Endothelial cell of umbilical vein (primary cell): Measurements from ENCODE around the gene TNS1. TPM values are rescaled to one million over a fixed set of nuclear protein-coding genes. Genes with fewer than 3 reads are reported as not detected.

Source experiments
- BruUV-seq: library from RNA; stranded (reverse); fragments of 400-500 nt; replicated peaks from 2 replicates; lab custom pipeline; 2021; lab: Mats Ljungman, UMichigan
- CTCF ChIA-PET: fragments of 300-600, 350-600 bp; sonication (Branson Sonifier 250); formaldehyde crosslinking; loops from one replicate; lab custom pipeline; 2021; ENCODE audit warnings: antibody characterized with exemption, inconsistent platforms; lab: Charles Lee
- POLR2A ChIA-PET: fragments of 300-600, 350-600 bp; sonication (Branson Sonifier 250); formaldehyde crosslinking; loops from one replicate; lab custom pipeline; 2021; ENCODE audit warnings: antibody characterized with exemption, inconsistent platforms; lab: Charles Lee
- DNase-seq: peaks from one replicate; pipeline ENCODE4 v3.0.0-alpha.2; 2011; ENCODE audit warnings: low read depth, low spot score
- FAIRE-seq: peaks from 2 replicates; lab custom pipeline; 2011; peaks lifted over from hg19 to GRCh38; lab: Jason Lieb, UNC
- H2AFZ ChIP-seq: 2 replicates; pipeline ENCODE4 v1.6.0; 2012; ENCODE audit warnings: low read depth, low read length, control low read depth, inconsistent platforms
- H3K27ac ChIP-seq: 2 replicates; pipeline ENCODE4 v1.5.1; 2011; ENCODE audit warnings: low read depth, mild to moderate bottlenecking, control low read depth, low read length, moderate library complexity; ENCODE audit not compliant: insufficient read depth
- H3K27me3 ChIP-seq, 2 experiments: 2 replicates each; pipeline versions ENCODE4 v1.6.0 to v1.6.1; 2011; ENCODE audit warnings: low read length in 2 of 2, mixed read lengths in 1 of 2; ENCODE audit not compliant: control insufficient read depth in 2 of 2, insufficient read depth in 2 of 2
- H3K36me3 ChIP-seq, 2 experiments: 2 replicates in 1 of 2; 3 replicates in 1 of 2; pipeline ENCODE4 v1.5.1; 2011; ENCODE audit warnings: low read length in 2 of 2, mild to moderate bottlenecking in 1 of 2, moderate library complexity in 1 of 2; ENCODE audit not compliant: control insufficient read depth in 2 of 2, insufficient read depth in 2 of 2; ENCODE audit errors: extremely low read depth in 1 of 2
- H3K4me1 ChIP-seq: 3 replicates; pipeline ENCODE4 v1.5.1; 2011; ENCODE audit warnings: mild to moderate bottlenecking, low read length; ENCODE audit not compliant: control insufficient read depth, insufficient read depth; ENCODE audit errors: extremely low read depth
- H3K4me2 ChIP-seq: 2 replicates; pipeline ENCODE4 v1.6.1; 2011; ENCODE audit warnings: low read length, control low read depth, mixed read lengths; ENCODE audit not compliant: insufficient read depth
- H3K4me3 ChIP-seq, 3 experiments: fragments of 200-600 bp in 1 of 3; sonication (generic), shearing (Covaris generic) in 1 of 3; replicated peaks in 1 of 3; 2 replicates each; pipeline ENCODE4 v1.5.1; 2011 to 2016; ENCODE audit warnings: control low read depth in 3 of 3, low read length in 3 of 3, mild to moderate bottlenecking in 2 of 3, inconsistent platforms in 1 of 3, low read depth in 1 of 3, moderate library complexity in 1 of 3; ENCODE audit not compliant: insufficient read depth in 1 of 3
- H3K79me2 ChIP-seq: 2 replicates; pipeline ENCODE4 v1.6.0; 2012; ENCODE audit warnings: low read length, inconsistent platforms; ENCODE audit not compliant: control insufficient read depth, insufficient read depth
- H3K9ac ChIP-seq: replicated peaks from 2 replicates; pipeline ENCODE3; 2011; ENCODE audit warnings: low read length, control low read depth; ENCODE audit not compliant: insufficient read depth; ENCODE audit errors: extremely low read depth
- H3K9me1 ChIP-seq: replicated peaks from 3 replicates; pipeline ENCODE4 v1.6.0; 2011; ENCODE audit warnings: mild to moderate bottlenecking, low read length; ENCODE audit not compliant: control insufficient read depth, insufficient read depth; ENCODE audit errors: extremely low read depth
- H3K9me3 ChIP-seq: replicated peaks from 2 replicates; pipeline ENCODE4 v1.5.1; 2012; ENCODE audit warnings: low read length, inconsistent platforms; ENCODE audit not compliant: control insufficient read depth, insufficient read depth
- H4K20me1 ChIP-seq: replicated peaks from 2 replicates; pipeline ENCODE3; 2011; ENCODE audit warnings: mild to moderate bottlenecking, low read length; ENCODE audit not compliant: control insufficient read depth, insufficient read depth; ENCODE audit errors: extremely low read depth
- EZH2 ChIP-seq: IDR thresholded peaks from 2 replicates; pipeline ENCODE4 v1.6.1; 2012; ENCODE audit warnings: borderline replicate concordance, low read depth, mild to moderate bottlenecking, moderate library complexity, low read length, inconsistent platforms; ENCODE audit not compliant: severe bottlenecking
- FOS ChIP-seq: IDR thresholded peaks from 2 replicates; pipeline ENCODE4 v1.6.1; 2011; ENCODE audit warnings: mild to moderate bottlenecking, low read length, moderate library complexity, borderline replicate concordance; ENCODE audit not compliant: insufficient read depth
- GATA2 ChIP-seq: IDR thresholded peaks from 2 replicates; pipeline ENCODE4 v1.7.0; 2011; ENCODE audit warnings: low read depth, mild to moderate bottlenecking, moderate library complexity, mixed read lengths, low read length; ENCODE audit not compliant: insufficient read length, insufficient read depth
- JUN ChIP-seq: IDR thresholded peaks from 2 replicates; pipeline ENCODE4 v1.6.1; 2011; ENCODE audit warnings: borderline replicate concordance, low read depth; ENCODE audit not compliant: insufficient read length, insufficient read depth
- MYC ChIP-seq: IDR thresholded peaks from one replicate; pipeline ENCODE4 v1.6.1; 2011; ENCODE audit warnings: mild to moderate bottlenecking, low read depth, low read length
- POLR2A ChIP-seq: IDR thresholded peaks from 2 replicates; pipeline ENCODE4 v1.6.1; 2012; ENCODE audit warnings: low read depth, mild to moderate bottlenecking, control low read depth, low read length
- POLR2AphosphoS5 ChIP-seq: IDR thresholded peaks from 2 replicates; pipeline ENCODE4 v1.6.1; 2012; ENCODE audit warnings: low read depth, mild to moderate bottlenecking, control low read depth, low read length, moderate library complexity; ENCODE audit not compliant: insufficient read depth
- dilution Hi-C: fragments of 300-500 bp; cut with MboI; formaldehyde crosslinking; loops from one replicate; pipeline ENCODE4 v1.15.0; 2019; ENCODE audit warnings: low sequenced_read_pairs; ENCODE audit not compliant: extremely low pct_ligation_motif_present
- intact Hi-C: fragments of 100-400 bp; cut with micrococcal nuclease; formaldehyde crosslinking; loops from one replicate; pipeline ENCODE4 v1.10.0; 2022
- polyA plus RNA-seq, 4 experiments: library from polyadenylated mRNA; depleted of rRNA in 3 of 4; stranded (reverse) in 3 of 4; unstranded in 1 of 4; fragments of >200 nt; gene quantifications; 2 replicates each; pipeline versions ENCODE4 v1.2.1 to v1.2.3, GENCODE V29; 2011 to 2012; ENCODE audit warnings: missing spikeins in 1 of 4
- total RNA-seq: library from RNA; stranded (reverse); gene quantifications from 2 replicates; pipeline ENCODE4 v1.2.3, GENCODE V29; 2021
- TF ChIP-seq, protein P1 (sequence below): IDR thresholded peaks from 2 replicates; pipeline ENCODE4 v1.6.1; 2011; ENCODE audit not compliant: insufficient read depth, insufficient read length
- TF ChIP-seq, protein P2 (sequence below), 2 donors: IDR thresholded peaks; 1 replicate in 1 of 2; 2 replicates in 1 of 2; pipeline ENCODE4 v1.5.1; 2011; ENCODE audit warnings: low read length in 2 of 2, mild to moderate bottlenecking in 2 of 2, moderate library complexity in 2 of 2, control low read depth in 1 of 2, inconsistent platforms in 1 of 2, low read depth in 1 of 2; ENCODE audit not compliant: insufficient read depth in 1 of 2; ENCODE audit errors: extremely low read depth in 1 of 2

TNS1 gene
- total and polyA plus RNA-seq, 2 donors (not counting 3 experiments of a cell fraction or from before 2014, with no cell fraction given): 11.0 to 52.1 TPM

- intact Hi-C loops: no loop called here
- no peak for TF ChIP-seq POLR2AphosphoS5
- no peak for TF ChIP-seq EZH2
- TF ChIP-seq POLR2A: no peak
- TF ChIP-seq, protein P1, sequence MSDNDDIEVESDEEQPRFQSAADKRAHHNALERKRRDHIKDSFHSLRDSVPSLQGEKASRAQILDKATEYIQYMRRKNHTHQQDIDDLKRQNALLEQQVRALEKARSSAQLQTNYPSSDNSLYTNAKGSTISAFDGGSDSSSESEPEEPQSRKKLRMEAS: no peak
- no peak for TF ChIP-seq MYC
- TF ChIP-seq FOS: no peak
- TF ChIP-seq JUN: no peak
- TF ChIP-seq GATA2: no peak
- TF ChIP-seq, protein P2, sequence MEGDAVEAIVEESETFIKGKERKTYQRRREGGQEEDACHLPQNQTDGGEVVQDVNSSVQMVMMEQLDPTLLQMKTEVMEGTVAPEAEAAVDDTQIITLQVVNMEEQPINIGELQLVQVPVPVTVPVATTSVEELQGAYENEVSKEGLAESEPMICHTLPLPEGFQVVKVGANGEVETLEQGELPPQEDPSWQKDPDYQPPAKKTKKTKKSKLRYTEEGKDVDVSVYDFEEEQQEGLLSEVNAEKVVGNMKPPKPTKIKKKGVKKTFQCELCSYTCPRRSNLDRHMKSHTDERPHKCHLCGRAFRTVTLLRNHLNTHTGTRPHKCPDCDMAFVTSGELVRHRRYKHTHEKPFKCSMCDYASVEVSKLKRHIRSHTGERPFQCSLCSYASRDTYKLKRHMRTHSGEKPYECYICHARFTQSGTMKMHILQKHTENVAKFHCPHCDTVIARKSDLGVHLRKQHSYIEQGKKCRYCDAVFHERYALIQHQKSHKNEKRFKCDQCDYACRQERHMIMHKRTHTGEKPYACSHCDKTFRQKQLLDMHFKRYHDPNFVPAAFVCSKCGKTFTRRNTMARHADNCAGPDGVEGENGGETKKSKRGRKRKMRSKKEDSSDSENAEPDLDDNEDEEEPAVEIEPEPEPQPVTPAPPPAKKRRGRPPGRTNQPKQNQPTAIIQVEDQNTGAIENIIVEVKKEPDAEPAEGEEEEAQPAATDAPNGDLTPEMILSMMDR (IDR thresholded peaks at IDR 0.05; ENCODE audit: extremely low read depth in 1 of 2, insufficient read depth in 1 of 2, low read depth in 1 of 2, low read length in 2 of 2): no peak
- Histone ChIP-seq H3K36me3 (no peaks in the 10 kb centered on the region), H3K9ac (no peak overlapping the region), H3K4me1 (no peaks in the 10 kb centered on the region), H4K20me1 (no peaks in the 10 kb centered on the region), H3K9me3 (no peaks in the 10 kb centered on the region), H3K79me2 (no peaks in the 10 kb centered on the region), H3K27me3 (peaks cover 3 to 15% of the 10 kb centered on the region in 2 experiments), H2AFZ (no peak overlapping the region), H3K9me1 (no peaks in the 10 kb centered on the region), H3K27ac (no peak overlapping the region), H3K4me3 (no peak overlapping the region), H3K4me2 (no peak overlapping the region)
- dilution Hi-C loops: no loop called here
- BruUV-seq: no TSS peak
- FAIRE-seq (no peak), DNase-seq (no peak)
- CTCF ChIA-PET: interaction anchor here (1.1 to 2.1 kb wide), 5 partner anchors 22 to 242 kb away, joined by 3 to 10 read pairs (median 4); no protein-coding TSS in a partner anchor
- POLR2A ChIA-PET: no interaction called here
These were observed 25.3 kb upstream of the TNS1 start for GRCh38 chr2:218028189-218028495.
